Choroid plexus epithelial cell (primary cell): Measurements from ENCODE around the gene LENG9.

Experiments used
- DNase-seq: peaks from one replicate; pipeline ENCODE4 v3.0.0-alpha.2; 2010; ENCODE audit warnings: low read depth
- H3K4me3 ChIP-seq: 2 replicates; pipeline ENCODE4 v1.5.1; 2011; ENCODE audit warnings: low read depth, mild to moderate bottlenecking, control low read depth, low read length, moderate library complexity
- TF ChIP-seq, protein P1 (sequence below): conservative IDR thresholded peaks from 2 replicates; pipeline ENCODE4 v1.5.1; 2011; ENCODE audit warnings: low read depth, mild to moderate bottlenecking, control low read depth, inconsistent platforms, low read length, moderate library complexity

The LENG9 gene

DNA sequence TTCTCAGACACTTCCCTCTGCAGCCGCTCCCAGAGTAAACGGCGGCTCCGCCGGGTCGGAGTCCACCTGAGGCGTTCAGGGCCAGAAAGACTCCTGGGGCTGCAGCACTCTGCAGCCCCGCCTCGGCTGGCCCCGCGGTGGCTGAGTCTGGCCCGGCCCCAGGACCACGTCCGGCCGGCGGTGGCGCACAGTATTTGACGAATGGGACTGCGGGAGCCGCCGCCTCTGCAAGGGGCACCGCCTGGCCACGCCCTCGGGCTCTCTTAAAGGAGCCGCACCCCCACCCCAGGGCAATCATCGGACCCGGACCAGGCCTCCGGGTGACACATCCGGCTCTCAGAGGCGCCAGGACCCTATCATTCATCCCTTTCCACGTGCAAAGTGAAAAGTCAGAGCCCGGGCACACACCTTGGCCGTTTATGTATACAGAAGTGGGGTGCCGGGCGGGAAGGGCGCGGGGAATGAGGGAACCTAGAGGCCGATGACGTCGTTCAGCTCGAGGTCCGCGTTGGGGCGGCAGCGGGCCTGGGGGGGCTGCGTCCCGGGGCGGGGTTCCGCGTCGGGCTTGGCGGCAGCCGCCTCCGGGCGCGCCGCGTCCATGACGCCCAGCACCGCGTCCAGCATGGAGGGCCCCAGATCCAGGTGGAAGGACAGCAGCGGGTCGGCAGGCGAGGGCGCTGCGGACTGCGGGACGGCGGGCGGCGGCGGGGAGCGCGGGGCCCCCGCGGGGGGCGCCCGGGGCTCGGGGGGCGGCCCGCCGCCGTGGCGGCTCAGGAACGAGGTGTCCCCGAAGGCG is 1.2 kb upstream of the LENG9 start:
- peak overlapping the region; percentile 64 for H3K4me3 ChIP-seq
- peak; percentile 86 for DNase-seq
- TF ChIP-seq, protein P1, sequence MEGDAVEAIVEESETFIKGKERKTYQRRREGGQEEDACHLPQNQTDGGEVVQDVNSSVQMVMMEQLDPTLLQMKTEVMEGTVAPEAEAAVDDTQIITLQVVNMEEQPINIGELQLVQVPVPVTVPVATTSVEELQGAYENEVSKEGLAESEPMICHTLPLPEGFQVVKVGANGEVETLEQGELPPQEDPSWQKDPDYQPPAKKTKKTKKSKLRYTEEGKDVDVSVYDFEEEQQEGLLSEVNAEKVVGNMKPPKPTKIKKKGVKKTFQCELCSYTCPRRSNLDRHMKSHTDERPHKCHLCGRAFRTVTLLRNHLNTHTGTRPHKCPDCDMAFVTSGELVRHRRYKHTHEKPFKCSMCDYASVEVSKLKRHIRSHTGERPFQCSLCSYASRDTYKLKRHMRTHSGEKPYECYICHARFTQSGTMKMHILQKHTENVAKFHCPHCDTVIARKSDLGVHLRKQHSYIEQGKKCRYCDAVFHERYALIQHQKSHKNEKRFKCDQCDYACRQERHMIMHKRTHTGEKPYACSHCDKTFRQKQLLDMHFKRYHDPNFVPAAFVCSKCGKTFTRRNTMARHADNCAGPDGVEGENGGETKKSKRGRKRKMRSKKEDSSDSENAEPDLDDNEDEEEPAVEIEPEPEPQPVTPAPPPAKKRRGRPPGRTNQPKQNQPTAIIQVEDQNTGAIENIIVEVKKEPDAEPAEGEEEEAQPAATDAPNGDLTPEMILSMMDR = no peak

DNA sequence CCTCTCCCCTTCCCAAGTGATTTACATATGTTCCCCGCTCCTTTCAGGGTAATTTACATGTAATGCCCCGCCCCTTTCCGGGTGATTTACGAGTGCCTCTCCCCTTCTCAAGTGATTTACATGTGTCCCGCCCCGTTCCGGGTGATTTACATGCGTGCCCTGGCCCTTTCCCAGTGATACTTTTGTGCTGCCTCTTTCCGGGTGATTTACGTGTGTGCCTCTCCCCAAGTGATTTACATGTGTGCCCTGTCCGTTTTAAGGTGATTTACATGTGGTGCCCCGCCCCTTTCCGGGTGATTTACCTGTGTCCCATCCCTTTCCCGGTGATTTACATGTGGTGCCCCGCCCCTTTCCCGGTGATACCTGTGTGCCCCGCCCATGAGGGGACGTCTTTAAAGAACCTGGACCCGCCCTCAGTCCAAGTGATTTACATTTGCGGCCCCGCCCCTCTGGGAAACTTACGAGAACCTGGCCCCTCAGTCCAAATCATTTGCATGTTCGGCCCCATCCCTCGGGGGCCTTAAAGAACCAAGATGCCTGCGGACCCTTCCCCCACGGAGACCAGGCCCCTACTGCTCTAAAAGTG is 559 bp upstream of the LENG9 start:
- DNase-seq = peak; percentile 94
- H3K4me3 ChIP-seq = peak overlapping the region; percentile 64
- TF ChIP-seq, protein P1 = no peak

DNA sequence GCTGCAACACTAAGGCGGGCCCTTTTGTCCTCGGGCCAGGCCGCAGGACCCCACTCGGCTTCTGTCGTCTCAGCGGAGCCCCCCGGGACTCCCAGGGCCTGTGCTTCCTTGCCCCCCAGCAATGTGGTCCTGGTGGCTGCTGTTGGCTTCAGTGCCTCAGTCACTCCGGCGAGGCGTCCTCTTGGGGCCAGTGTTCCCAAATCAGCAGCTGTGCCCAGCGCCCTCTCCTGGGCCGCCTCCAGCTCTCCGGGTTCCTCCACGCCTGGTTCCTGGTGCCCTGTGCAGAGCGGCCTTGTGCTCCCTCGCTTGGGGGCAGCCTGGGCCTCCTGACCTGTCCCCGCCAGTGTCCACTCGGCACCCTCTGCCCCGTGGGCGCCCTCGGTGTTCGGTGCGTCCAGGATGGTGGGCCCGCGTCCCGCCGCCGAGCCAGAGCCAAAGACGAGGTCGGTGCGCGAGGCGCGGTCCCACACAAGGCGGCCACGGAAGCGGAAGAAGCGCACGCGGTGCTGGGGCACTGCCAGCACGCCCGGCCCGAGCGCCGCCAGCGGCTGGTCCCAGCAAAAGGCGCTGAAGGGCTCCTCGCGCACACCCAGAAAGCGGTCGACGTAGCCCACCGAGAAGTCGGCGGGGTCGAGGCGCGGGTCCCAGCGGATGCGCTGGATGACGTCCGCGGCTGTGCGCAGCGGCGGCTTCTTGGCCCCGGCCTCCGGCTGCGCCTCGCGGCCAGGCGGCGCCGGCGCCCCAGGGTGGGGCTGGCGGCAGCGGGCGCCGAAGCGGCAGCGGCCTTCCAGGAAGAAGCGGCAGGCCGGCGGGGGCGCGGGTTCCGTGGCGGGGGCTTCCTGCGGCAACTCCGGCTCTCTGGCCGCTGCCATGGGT is 685 bp downstream of the LENG9 start:
- TF ChIP-seq, protein P1 = peak; percentile 34
- peak; percentile 70 for DNase-seq

DNA sequence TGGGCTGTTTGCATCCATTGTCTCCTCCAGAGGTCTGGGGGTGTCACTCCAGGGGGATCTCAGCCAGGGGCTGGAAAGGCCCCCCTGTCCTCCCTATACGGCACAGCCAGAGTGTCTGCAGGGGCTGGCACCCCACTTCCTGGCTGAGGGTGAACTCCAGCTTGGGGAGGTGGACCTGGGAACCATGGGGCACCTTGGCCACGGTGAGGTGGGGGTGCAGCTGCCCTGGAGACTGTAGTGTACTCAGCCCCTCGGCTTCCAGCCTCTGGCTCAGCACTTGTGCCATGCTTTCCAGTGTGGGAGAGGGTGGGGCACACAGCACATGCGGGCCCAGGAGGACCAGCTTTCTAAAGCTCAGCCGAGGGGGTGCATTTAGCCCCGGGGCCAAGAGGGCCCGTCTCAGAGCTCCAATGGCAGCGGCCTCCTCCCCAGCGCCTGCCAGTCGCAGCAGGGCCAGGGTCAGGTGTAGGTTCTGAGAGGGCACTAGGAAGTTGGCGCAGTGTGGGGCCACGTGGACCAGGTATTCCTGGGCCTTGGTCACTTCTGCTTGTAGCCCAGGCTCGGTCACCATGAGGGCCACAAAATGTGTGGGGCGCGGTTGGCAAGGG is 1.4 kb downstream of the LENG9 start:
- peak overlapping the region; percentile 72 for H3K4me3 ChIP-seq
- DNase-seq = no peak
- TF ChIP-seq, protein P1 = no peak

More for the DNA sequence above, 685 bp downstream of the LENG9 start:
- H3K4me3 ChIP-seq = peak overlapping the region; percentile 72

DNA sequence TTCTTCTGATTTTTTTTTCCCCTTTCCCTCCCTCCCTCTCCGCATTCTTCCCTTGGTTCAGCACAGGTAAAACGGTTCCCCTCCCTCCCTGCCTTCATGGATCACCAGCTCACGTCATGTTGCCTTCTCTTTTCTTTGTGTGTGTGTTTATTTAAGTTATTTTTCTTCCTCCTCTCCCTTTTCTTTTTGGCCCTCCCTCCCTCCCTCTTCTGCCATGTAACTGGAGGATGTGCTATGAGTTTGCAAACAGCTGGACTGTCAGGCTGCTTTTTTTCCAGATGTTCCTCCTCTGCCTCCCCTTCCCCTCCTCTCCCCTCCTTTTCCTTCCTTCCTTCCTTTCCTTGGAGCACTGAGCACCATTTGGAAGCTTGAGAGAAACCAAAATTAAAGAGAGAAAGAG is 2.0 kb downstream of the LENG9 start:
- DNase-seq = peak; percentile 42
- H3K4me3 ChIP-seq = no peak overlapping the region
- TF ChIP-seq, protein P1 = no peak

DNA sequence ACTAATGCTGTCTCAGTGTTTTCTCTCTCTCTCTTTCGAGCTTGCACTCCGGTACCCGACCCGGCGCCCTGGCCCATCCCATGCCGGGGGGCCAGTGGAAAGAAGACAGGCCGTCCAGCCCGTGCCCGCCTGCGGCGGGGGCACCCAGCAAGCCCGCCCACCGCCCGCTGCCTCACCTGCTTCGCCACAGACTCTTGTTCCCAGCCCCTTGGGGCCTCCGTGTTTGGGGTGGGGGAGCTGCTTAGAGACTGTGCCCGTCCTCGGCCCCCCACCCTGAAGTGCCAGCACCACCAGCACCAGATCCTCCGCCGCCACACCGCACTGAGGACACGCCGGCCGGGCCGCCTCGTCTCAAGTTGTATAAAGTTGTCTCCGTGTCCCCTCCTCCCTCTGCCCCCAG is 2.4 kb downstream of the LENG9 start:
- TF ChIP-seq, protein P1 = no peak
- DNase-seq = no peak
- H3K4me3 ChIP-seq = no peak overlapping the region
